ENCODE data around the gene SLC12A4.
"Not testable (repeated sequence)": the region's sequence is repeated elsewhere in the genome, so short reads cannot be mapped to it uniquely, and the experiment has no call there.

The SLC12A4 gene

DNA sequence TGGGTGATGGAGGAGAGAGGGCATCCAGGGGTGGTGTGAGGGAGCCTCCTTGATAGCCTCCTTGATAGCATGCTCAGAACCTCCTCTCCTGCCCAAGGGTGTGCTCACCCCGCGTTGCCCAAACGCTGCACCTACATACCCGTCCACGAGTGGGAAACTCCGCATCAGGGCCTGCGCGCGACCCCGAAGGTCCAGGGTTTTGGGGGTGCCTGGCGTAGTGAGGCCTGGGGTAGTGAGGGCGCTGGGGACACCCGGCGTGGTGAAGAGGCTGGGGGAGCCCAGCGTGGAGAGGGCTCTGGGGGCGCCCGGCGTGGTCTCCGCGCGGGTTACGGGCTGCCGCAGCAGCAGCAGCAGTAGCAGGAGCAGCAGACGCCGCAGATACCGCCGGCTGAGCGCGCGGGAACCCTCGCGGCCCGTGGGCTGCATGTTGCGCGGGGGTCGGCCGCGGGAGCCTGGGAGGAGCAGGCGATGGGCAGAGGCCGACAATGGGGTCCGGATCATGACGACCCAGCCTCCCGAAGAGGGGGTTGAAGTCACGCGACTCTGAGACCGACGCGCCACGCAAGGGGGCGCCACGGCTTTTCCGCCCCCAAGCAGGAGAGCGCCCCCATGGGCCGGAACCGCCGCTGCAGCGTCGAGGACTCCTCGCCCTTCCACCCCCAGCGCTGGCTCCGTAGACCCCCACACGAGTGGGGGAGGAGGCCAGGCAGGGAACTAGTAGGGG, 11.7 kb upstream of the SLC12A4 start, which contains the start of gene DPEP3:
Gene DPEP3 (minus strand): TSS at position 545 of the 724 bp plus-strand sequence. CDS start 119 bp downstream, at position 426.
- no peaks in the 10 kb centered on the region for H3K27me3 ChIP-seq (ENCODE audit: insufficient read depth, low read depth, severe bottlenecking)
- H3K36me3 ChIP-seq, result no peaks in the 10 kb centered on the region
- H3K4me3 ChIP-seq (ENCODE audit: low read depth, low read length), result no peak within 1 kb of the TSS
- TF ChIP-seq, protein P1, sequence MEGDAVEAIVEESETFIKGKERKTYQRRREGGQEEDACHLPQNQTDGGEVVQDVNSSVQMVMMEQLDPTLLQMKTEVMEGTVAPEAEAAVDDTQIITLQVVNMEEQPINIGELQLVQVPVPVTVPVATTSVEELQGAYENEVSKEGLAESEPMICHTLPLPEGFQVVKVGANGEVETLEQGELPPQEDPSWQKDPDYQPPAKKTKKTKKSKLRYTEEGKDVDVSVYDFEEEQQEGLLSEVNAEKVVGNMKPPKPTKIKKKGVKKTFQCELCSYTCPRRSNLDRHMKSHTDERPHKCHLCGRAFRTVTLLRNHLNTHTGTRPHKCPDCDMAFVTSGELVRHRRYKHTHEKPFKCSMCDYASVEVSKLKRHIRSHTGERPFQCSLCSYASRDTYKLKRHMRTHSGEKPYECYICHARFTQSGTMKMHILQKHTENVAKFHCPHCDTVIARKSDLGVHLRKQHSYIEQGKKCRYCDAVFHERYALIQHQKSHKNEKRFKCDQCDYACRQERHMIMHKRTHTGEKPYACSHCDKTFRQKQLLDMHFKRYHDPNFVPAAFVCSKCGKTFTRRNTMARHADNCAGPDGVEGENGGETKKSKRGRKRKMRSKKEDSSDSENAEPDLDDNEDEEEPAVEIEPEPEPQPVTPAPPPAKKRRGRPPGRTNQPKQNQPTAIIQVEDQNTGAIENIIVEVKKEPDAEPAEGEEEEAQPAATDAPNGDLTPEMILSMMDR (IDR thresholded peaks at IDR 0.05; ENCODE audit: low read depth, low read length), result no peak
- no peaks in the 10 kb centered on the region for H3K9me3 ChIP-seq (ENCODE audit: severe bottlenecking)
- DNase-seq, result no peak
- H3K27ac ChIP-seq, result no peak within 1 kb of the TSS

DNA sequence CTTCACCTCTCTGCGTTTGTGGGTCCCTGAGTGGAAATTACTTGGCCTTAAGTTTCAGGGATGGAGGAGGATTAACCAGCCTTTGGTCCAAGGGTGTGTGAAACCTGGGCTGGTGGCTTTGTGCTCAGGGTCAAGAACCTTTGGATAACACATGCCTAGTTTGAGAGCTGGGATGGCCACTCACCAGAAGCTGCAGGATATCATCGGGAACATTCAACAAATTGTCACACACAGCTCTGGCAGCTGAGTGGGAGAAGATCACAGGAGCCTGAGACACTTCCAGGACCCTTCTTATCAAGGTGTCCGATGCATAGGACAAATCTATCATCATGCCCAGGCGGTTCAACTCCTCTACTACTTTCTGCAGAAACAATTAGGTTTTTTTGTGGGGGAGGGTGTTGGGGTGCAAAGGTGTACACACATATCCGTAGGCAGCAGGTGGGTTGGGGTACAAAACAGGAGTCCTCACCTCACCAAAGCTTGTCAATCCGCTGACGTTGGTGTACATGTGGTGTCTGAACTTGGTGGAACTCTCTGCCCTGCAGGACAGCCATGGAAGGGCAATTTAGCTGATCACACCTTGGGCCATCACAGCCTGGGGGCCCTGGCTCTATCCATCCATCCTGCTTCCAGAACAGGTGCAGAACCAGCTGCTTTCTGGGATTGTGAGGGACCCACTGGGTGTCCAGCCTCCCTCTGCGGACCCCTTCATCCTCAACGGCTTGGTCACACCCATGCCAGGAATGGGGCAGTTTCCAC, 9.2 kb upstream of the SLC12A4 start:
- no peak for DNase-seq
- H3K9me3 ChIP-seq (ENCODE audit: severe bottlenecking), result no peaks in the 10 kb centered on the region
- TF ChIP-seq, protein P1 (IDR thresholded peaks at IDR 0.05; ENCODE audit: low read depth, low read length), result no peak
- no peaks in the 10 kb centered on the region for H3K36me3 ChIP-seq
- no peaks in the 10 kb centered on the region for H3K27me3 ChIP-seq (ENCODE audit: insufficient read depth, low read depth, severe bottlenecking)
- H3K27ac ChIP-seq, result no peak overlapping the region
- H3K4me3 ChIP-seq (ENCODE audit: low read depth, low read length), result no peak overlapping the region

DNA sequence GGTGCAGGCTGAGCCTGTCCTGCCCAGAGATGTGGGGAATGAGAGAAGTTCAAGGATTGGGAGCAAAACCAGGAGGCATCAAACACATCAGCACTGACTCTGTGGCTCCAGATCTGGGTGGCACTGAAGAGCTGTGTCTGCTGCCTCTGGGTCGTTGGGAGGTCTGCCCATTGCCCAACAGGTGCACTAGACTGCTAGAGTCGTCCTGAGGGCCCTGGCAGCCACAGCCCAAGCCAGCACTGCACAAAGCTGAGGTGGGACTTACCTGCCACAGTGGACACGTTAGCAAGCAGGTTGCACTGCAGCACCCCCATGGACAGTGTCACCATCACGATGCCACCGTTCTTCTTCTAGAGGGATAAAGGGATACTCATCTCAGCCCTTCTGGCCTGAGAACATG, 8.6 kb upstream of the SLC12A4 start:
- Histone ChIP-seq H3K36me3 (no peaks in the 10 kb centered on the region), H3K9me3 (ENCODE audit: severe bottlenecking) (no peaks in the 10 kb centered on the region), H3K4me3 (ENCODE audit: low read depth, low read length) (no peak overlapping the region), H3K27ac (no peak overlapping the region), H3K27me3 (ENCODE audit: insufficient read depth, low read depth, severe bottlenecking) (no peaks in the 10 kb centered on the region)
- DNase-seq, result no peak
- TF ChIP-seq, protein P1 (IDR thresholded peaks at IDR 0.05; ENCODE audit: low read depth, low read length), result no peak

DNA sequence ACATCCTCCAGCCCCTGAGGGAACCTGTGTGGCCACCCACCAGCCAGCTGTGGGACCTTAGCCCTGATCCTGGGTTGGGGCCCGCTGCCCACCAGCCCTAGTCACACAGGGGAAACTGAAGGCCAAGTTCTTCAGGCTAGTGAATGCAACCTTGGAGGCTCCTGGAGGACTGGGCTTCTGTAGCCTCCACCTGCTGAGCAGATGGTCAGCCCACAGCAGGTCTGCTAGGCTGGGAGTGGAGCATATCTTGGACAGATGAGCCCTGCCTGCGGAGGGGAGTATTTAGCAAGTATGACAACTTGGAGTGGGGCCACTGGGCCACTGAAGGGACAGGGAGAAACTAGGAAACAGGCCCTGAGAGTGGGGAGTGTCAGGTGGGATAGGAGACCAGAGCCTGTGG, 7.8 kb upstream of the SLC12A4 start:
- Histone ChIP-seq H3K9me3 (ENCODE audit: severe bottlenecking) (no peaks in the 10 kb centered on the region), H3K27me3 (ENCODE audit: insufficient read depth, low read depth, severe bottlenecking) (no peaks in the 10 kb centered on the region), H3K36me3 (no peaks in the 10 kb centered on the region), H3K4me3 (ENCODE audit: low read depth, low read length) (no peak overlapping the region), H3K27ac (no peak overlapping the region)
- TF ChIP-seq, protein P1 (IDR thresholded peaks at IDR 0.05; ENCODE audit: low read depth, low read length), result no peak
- DNase-seq, result peak; percentile 30

DNA sequence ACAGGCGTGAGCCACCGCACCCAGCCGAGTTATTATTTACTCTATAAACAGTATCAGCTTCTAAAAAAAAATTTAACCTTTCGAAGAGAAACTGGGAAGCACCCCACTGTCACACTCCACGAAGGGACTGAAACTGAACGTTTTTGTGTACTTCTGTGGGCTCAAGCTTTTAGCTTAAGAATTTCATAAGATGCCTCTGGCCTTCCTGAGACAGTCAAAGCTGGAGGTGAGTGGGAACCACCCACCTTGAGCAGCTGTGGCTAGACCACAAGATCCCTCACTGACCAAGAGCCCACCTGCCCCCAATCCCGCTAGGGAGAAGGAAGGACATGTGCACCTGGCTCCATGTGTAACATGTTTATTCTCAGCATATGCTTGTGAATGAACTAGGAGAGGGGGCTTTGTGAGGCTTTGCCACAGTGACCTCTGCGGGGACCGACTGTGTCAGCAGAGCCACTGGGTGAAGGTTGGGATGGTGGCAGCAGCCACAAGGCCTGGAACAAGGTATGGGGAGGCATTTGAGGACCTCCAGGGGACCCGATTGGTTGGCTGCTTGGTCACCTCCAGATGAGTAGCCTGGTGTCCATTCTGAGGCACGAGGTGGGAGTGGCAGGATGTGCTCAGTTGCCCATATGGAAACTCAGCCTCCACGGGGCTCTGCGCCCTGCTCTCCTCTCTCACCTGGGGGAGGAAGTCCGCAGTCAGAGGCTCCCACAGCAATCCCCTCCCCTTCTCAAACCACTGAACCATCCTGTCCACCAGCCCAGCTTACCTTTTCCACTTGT, 7.1 kb upstream of the SLC12A4 start:
- no peak overlapping the region for H3K4me3 ChIP-seq (ENCODE audit: low read depth, low read length)
- DNase-seq, result no peak

DNA sequence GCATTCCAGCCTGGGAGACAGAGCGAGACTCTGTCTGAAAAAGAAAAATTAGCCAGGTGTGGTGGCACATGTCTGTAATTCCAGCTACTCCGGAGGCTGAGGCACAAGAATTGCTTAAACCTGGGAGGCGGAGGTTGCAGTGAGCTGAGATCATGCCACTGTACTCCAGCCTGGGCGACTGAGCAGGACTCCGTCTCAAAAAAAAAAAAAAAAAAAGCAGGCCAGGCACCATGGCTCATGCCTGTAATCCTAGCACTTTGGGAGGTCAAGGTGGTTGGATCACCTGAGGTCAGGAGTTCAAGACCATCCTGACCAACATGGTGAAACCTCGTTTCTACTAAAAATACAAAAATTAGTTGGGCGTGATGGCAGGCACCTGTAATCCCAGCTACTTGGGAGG, 3.8 kb upstream of the SLC12A4 start:
- not testable (repeated sequence) for H3K9me3 ChIP-seq (ENCODE audit: severe bottlenecking); H3K27ac ChIP-seq; H3K36me3 ChIP-seq; H3K4me3 ChIP-seq (ENCODE audit: low read depth, low read length); DNase-seq; H3K27me3 ChIP-seq (ENCODE audit: insufficient read depth, low read depth, severe bottlenecking)

More for the DNA sequence above, 7.1 kb upstream of the SLC12A4 start:
- Histone ChIP-seq H3K27ac (no peak overlapping the region), H3K9me3 (ENCODE audit: severe bottlenecking) (no peaks in the 10 kb centered on the region), H3K36me3 (no peaks in the 10 kb centered on the region), H3K27me3 (ENCODE audit: insufficient read depth, low read depth, severe bottlenecking) (no peaks in the 10 kb centered on the region)
- TF ChIP-seq, protein P1 (IDR thresholded peaks at IDR 0.05; ENCODE audit: low read depth, low read length), result no peak

Data from WERI-Rb-1 (cell line).